NCI-H128 (cell line): Measurements from ENCODE around the gene RYR3.
"Not testable (repeated sequence)": the region's sequence is repeated elsewhere in the genome, so short reads cannot be mapped to it uniquely, and the experiment has no call there.

Experiments
- DNase-seq: peaks from one replicate; lab custom pipeline; 2025; ENCODE audit not compliant: unreplicated experiment; lab: John Stamatoyannopoulos, UW

RYR3 gene

DNA sequence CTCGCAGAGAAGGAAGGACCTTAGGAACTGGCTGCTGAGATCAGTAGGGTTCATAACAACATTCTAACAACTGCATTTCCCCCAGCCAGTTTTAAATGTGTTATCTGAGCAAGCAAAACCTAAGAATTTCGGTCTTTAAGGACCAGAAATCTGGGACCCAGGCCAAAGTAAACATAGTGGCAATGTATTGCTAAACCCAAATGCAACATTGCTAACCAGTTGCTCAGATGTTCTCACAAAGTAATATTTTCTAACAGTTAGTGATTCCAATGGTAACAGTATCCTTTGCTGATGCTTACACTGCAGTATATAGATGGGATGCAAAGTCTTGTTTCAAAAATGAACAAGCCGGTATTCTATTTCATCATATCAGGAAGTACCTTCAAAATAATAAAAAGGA, 254.3 kb downstream of the RYR3 start:
- no peak for DNase-seq

DNA sequence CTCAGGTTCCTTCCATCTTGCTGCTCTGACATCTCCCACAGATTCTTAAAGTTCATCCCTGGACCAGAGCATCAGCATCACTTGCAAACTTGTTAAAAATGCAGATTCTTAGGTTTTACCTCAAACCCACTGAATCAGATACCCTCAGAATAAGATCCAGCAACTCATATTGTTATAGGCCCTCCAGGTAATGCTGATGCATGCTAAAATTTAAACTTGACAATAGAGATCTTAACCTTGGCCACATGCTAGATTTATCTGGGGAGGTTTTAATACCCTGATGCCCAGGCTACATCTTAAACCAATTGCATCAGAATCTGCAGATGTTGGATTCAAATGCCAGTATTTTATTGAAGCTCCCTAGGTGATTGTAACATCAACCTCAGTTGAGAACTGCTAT, 256.9 kb downstream of the RYR3 start:
- DNase-seq, result no peak

DNA sequence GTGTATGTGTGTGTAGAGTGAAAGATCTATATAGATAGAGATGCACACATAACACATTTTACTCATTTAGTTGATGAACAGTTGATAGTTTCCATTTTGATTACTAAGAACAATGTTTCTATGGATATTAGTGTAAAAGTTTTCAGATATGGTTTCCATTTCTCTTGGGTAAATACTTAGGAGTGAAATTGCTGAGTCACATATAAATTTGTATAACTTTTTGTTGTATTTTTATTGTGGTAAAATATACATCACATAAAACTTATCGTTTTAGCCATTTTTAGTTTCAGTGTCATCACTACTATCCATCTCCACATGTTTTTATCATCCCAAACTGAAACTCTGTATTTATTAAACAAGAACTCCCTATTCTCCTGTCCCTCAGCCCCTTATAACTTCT, 258.3 kb downstream of the RYR3 start:
- no peak for DNase-seq

DNA sequence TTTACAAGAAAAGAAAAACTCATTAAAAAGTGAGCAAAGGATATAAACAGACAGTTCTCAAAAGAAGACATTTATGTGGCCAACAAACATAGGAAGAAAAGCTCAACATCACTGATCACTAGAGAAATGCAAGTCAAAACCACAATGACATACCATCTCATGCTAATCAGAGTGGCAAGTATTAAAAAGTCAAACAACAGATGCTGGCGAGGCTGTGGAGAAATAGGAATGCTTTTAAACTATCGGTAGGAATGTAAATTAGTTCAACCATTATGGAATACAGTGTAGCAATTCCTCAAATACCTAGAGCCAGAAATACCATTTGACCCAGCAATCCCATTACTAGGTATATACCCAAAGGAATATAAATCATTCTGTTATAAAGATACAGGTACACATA, 267.1 kb downstream of the RYR3 start:
- not testable (repeated sequence) for DNase-seq

GRCh38 chr15:33580526-33580925, 269.8 kb downstream of the RYR3 start:
- no peak for DNase-seq

GRCh38 chr15:33581032-33581431, 270.3 kb downstream of the RYR3 start:
- DNase-seq, result no peak

DNA sequence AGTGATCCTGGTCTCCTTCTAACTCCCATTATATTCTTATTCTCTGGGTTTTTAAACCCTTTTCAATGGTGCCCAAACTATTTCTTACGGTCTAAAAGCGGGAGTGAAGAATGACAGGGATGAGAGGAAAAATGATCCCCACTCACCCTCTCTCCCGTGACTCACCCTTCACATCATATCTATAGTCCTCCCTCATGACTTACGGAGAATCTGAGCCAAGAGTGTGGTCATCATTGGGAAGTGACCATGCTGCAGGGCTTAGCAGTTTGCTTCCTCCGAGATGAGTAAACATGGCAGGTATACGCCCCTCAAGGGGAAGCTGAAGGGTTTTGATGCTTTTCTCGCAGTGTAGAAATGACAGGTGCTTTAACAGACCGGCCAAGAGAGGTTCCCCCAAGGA, 274.0 kb downstream of the RYR3 start:
- no peak for DNase-seq

DNA sequence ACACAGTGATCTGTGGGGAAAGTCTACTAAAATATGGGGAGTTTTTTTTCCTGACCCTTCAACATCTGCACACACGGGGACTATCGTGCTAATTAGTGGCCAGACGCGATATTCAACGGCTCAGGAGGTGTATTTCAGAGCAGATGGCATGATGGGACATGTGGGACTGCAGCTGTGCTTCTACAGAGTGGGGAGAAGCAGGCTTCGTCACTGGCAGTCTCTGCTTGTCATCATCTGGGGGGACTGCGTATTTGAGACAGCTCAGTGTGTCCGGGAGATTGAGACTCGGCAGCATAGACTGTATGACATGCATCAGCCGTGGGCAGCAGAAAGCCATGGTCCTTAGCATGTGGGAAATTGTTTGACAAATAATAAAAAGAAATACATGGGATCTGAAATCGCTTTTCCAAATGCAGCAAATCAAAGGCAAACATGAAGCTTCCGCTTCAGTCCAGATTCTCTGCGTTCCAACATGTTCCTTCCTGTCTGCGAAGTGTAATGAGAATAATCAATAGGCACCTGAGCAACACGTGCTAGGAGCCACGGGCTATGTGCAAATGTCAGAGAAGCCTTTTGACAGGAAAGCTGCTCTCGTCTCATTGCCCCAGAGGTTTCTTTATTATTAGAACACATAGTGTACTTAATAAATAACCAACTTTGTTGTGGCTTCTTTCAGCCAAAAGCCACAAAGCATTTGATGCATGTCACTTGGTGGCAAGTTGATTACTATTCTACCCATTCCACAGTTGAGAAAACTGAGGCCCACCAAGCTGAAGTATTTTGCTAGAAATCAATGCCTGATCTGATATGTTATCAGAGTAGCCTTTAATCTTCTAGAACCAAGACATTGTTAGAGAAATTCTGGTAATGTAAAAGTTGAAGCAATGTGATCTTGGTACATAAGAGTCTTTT, 276.3 kb downstream of the RYR3 start:
- no peak for DNase-seq

GRCh38 chr15:33587773-33588172, 277.0 kb downstream of the RYR3 start:
- DNase-seq, result no peak

DNA sequence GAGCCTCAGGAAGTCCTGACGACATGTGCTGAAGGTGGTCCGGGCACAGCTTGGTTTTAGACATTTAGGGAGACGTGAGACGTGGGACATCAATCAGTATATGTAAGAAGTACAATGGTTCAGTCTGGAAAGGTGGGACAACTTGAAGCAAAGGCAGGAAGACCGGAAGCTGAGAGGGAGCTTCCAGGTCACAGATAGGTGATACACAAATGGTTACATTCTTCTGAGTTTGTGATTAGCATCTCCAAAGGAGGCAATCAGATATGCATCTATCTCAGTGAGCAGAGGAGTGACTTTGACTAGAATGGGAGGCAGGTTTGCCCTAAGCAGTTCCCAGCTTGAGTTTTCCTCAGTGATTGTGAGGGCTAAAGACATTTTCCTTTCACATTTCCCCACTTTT, 282.1 kb downstream of the RYR3 start:
- DNase-seq, result no peak

- not testable (repeated sequence) for DNase-seq
Measured at GRCh38 chr15:33598382-33598781, 287.6 kb downstream of the RYR3 start.

GRCh38 chr15:33600212-33600611, 289.4 kb downstream of the RYR3 start:
- no peak for DNase-seq

- DNase-seq, result no peak
Measured at GRCh38 chr15:33601461-33601860, 290.7 kb downstream of the RYR3 start.

DNA sequence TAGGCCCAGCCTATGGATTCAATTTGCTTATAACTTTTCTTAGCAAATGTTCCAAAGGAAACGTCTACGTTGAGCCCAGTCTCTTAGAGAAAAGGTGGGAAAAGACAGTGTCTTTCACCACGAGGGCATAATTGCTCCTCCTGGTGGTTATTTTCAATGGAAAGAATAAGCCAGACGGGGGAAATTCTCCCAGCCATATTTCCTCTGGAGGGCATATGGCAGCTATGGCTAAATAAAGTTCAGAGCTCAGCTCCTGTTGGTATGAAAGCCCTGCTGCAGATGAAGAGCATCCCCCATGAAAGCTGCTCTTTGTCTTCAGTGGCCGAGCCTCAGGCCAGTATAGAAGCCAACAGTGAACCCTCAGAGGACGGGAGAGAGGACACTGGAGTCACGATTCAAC, 297.9 kb downstream of the RYR3 start:
- no peak for DNase-seq

DNA sequence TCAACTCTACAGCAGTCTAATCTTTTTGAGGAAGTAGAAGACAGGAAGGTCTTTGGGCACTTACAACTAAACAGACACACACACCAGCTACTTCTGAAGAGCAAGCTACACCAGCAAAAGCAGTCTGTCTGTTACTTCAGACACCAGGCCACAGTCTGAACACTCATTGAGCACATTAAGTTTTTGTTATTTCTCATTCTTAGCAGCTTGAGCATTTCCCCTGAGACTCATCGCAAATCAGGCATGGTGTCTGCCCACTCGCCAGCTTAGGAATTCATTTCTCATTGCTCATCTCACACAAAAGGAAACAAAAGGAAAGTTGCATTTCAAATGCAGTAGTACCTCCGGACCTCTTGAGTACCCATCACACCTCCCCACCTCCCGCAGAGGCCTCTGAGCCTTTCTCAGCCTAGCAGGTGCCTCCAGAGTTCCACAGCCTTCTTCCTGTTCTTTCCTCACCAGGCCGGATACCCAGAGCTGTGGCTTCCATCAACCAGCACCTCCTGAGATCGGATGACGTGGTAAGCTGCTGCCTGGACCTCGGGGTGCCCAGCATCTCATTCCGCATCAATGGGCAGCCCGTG, 302.0 kb downstream of the RYR3 start:
- no peak for DNase-seq

- DNase-seq, result no peak
Measured at GRCh38 chr15:33616475-33616874, 305.7 kb downstream of the RYR3 start.

DNA sequence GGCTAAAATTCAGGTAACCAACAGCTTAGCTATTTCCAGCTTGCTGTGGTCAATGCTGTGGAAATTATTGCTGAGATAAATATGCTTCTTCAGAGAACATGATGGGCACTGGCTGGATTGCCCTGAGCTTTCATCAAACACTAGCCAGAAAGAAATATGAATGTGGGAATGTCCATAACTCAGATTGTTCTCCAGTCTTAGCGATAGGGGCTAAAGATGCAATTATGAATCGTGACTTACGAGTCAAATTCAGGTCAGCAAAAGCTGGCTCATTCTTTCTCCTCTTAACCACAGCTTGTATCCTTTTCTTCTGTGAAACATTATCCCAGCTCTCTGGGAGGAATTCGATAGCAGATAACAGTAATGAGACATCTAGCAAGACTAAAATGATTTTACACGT, 307.6 kb downstream of the RYR3 start:
- no peak for DNase-seq

- DNase-seq, result no peak
Measured at GRCh38 chr15:33621141-33621540, 310.4 kb downstream of the RYR3 start.

- DNase-seq, result no peak
Measured at GRCh38 chr15:33623010-33623409, 312.2 kb downstream of the RYR3 start.

GRCh38 chr15:33624439-33624838, 313.7 kb downstream of the RYR3 start:
- DNase-seq, result no peak

GRCh38 chr15:33629647-33630046, 318.9 kb downstream of the RYR3 start:
- DNase-seq, result no peak

DNA sequence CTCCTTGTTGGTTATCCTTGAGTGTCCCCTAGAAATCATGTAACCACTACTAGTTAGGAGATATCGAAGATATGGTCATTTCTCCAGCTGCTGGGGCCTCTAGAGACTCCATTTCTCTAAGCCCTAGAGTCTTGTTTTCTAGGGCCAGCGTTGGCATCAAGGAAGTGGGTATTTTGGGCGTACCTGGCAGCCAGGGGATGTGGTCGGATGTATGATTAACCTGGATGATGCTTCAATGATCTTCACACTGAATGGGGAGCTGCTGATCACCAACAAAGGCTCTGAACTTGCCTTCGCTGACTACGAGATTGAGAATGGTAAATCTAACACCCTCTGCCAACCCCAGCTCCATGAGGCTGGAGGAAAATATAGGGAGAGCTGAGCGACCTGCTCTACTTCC, 325.5 kb downstream of the RYR3 start:
- no peak for DNase-seq

DNA sequence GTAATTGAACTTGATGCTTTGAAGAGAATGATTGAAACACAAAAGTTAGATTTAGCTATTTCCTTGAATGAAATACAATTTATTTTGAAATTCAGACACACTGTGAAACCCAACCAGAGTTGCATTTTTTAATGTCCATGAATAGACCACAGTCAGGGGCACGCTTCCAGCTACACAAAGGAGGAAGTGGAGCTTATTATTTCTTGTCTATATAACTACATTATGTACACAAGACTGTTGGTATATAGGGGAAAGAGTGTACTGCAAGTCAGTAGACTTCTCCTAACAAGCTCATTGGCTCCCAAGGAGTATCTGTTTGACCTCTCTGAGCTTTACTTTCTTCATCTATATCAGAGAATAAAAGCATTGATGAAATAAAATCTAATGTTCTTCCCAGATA, 326.2 kb downstream of the RYR3 start:
- DNase-seq, result no peak
